ENCODE measurements around the gene TNNT3.

Gene TNNT3

DNA sequence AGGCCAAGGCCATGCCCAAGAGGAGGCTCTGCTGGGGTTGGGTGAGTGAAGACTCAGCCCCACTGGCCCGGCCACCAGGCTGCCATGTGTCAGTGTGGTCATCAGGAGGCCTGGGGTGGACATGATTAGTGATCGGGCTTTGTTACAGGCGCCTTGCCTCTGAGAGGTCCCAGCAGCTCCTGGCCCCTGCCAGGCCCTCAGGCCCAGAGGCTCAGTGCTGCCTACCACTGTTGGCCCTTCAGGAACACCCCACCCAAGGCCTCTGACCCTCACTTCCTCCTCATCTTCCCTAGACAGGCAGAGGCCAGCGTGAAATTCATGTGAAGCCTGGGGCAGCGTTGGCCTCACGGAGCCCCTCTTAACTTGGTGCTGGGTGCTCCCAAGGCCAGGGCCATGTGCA, 29.8 kb downstream of the TNNT3 start:
- Histone ChIP-seq H3K4me2 (ENCODE audit: low read length) (no peak overlapping the region), H3F3A (ENCODE audit: control insufficient read depth, insufficient read depth) (no peaks in the 10 kb centered on the region), H3K9me3 (ENCODE audit: control insufficient read depth, insufficient read depth, low read length) (no peaks in the 10 kb centered on the region), H3K36me3 (ENCODE audit: control insufficient read depth, low read length) (no peaks in the 10 kb centered on the region), H3K27me3 (ENCODE audit: control insufficient read depth, low read length) (no peaks in the 10 kb centered on the region), H3K4me1 (ENCODE audit: control insufficient read depth, low read length) (no peaks in the 10 kb centered on the region), H4K20me1 (ENCODE audit: control insufficient read depth, insufficient read depth, low read depth, low read length) (no peaks in the 10 kb centered on the region), H3K27ac (ENCODE audit: low read depth, low read length) (no peak overlapping the region), H3K79me2 (ENCODE audit: control insufficient read depth, low read length) (no peaks in the 10 kb centered on the region), H3K4me3 (ENCODE audit: low read length) (no peak overlapping the region), H3K9me2 (replicated peaks; ENCODE audit: control insufficient read depth, low read length) (no peaks in the 10 kb centered on the region)
- TF ChIP-seq EZH2phosphoT487 (IDR thresholded peaks at IDR 0.05; ENCODE audit: borderline replicate concordance, low read length): no peak
- TF ChIP-seq, protein P1, sequence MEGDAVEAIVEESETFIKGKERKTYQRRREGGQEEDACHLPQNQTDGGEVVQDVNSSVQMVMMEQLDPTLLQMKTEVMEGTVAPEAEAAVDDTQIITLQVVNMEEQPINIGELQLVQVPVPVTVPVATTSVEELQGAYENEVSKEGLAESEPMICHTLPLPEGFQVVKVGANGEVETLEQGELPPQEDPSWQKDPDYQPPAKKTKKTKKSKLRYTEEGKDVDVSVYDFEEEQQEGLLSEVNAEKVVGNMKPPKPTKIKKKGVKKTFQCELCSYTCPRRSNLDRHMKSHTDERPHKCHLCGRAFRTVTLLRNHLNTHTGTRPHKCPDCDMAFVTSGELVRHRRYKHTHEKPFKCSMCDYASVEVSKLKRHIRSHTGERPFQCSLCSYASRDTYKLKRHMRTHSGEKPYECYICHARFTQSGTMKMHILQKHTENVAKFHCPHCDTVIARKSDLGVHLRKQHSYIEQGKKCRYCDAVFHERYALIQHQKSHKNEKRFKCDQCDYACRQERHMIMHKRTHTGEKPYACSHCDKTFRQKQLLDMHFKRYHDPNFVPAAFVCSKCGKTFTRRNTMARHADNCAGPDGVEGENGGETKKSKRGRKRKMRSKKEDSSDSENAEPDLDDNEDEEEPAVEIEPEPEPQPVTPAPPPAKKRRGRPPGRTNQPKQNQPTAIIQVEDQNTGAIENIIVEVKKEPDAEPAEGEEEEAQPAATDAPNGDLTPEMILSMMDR (IDR thresholded peaks at IDR 0.05; ENCODE audit: low read depth, low read length, poor library complexity, severe bottlenecking): no peak

DNA sequence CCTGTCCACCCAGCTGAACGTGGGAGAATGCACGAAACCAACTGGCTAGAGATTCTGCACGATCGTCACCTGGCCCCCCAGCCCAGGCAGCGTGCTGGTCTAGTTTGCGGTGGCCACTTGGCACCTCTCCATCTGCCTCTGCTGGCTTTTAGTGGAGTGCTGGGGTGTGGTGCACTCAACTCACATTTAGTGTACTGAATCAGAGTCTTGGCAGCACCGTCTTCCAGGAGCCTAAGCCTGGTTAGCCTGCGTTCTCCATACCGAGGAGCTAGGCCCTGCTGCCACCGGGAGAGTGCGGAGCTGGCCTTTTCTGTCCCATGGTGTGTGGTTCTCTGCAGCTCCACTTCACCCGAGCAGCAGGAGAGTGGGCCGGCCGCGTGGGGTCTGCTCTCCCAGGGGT, 30.4 kb downstream of the TNNT3 start:
- no peak overlapping the region for H3K27ac ChIP-seq (ENCODE audit: low read depth, low read length)
- no peaks in the 10 kb centered on the region for H3K9me3 ChIP-seq (ENCODE audit: control insufficient read depth, insufficient read depth, low read length)
- no peaks in the 10 kb centered on the region for H3K9me2 ChIP-seq (replicated peaks; ENCODE audit: control insufficient read depth, low read length)
- no peak overlapping the region for H3K4me3 ChIP-seq (ENCODE audit: low read length)
- no peaks in the 10 kb centered on the region for H4K20me1 ChIP-seq (ENCODE audit: control insufficient read depth, insufficient read depth, low read depth, low read length)
- no peak for TF ChIP-seq EZH2phosphoT487 (IDR thresholded peaks at IDR 0.05; ENCODE audit: borderline replicate concordance, low read length)
- TF ChIP-seq, protein P1 (IDR thresholded peaks at IDR 0.05; ENCODE audit: low read depth, low read length, poor library complexity, severe bottlenecking): no peak
- H3F3A ChIP-seq (ENCODE audit: control insufficient read depth, insufficient read depth): no peaks in the 10 kb centered on the region
- H3K36me3 ChIP-seq (ENCODE audit: control insufficient read depth, low read length): no peaks in the 10 kb centered on the region
- H3K27me3 ChIP-seq (ENCODE audit: control insufficient read depth, low read length): no peaks in the 10 kb centered on the region
- H3K4me1 ChIP-seq (ENCODE audit: control insufficient read depth, low read length): no peaks in the 10 kb centered on the region
- H3K79me2 ChIP-seq (ENCODE audit: control insufficient read depth, low read length): no peaks in the 10 kb centered on the region
- no peak overlapping the region for H3K4me2 ChIP-seq (ENCODE audit: low read length)

DNA sequence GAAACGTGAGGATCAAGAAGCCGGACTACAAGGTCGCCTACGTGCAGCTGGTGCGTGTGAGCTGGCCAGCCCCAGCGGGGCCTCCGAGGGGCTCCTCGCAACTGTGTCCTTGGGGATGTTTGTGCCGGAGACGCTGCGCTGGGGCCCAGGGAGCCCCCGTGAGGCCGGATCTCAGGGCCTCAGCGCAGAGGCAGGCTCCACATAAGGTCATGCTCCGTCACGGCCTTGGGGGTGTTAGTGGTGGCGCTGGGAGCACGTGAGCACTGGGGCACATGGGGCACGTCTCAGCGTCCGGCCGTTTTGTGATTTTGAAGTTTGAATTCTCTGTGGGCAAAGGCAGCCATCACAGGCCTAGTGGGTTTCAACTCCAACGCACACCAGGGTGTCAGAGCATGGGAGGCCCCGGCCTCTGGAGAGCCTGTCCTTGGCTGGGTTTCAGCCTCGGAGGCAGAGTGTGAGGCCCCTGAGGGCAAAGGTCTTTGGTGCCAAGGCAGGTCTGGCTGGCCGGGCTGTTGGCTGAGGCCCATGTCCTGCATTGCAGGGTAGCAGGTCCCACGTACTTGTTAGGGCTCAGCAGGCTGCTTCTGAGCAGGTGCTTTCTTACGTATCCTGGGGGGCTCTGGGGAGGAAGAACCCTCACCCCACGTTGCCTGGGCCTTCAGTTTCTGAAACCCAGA, 33.4 kb downstream of the TNNT3 start:
- no peaks in the 10 kb centered on the region for H3K9me3 ChIP-seq (ENCODE audit: control insufficient read depth, insufficient read depth, low read length)
- no peaks in the 10 kb centered on the region for H4K20me1 ChIP-seq (ENCODE audit: control insufficient read depth, insufficient read depth, low read depth, low read length)
- no peaks in the 10 kb centered on the region for H3F3A ChIP-seq (ENCODE audit: control insufficient read depth, insufficient read depth)
- TF ChIP-seq EZH2phosphoT487 (IDR thresholded peaks at IDR 0.05; ENCODE audit: borderline replicate concordance, low read length): no peak
- TF ChIP-seq, protein P1 (IDR thresholded peaks at IDR 0.05; ENCODE audit: low read depth, low read length, poor library complexity, severe bottlenecking): no peak
- H3K4me1 ChIP-seq (ENCODE audit: control insufficient read depth, low read length): no peaks in the 10 kb centered on the region
- no peak overlapping the region for H3K4me3 ChIP-seq (ENCODE audit: low read length)
- no peaks in the 10 kb centered on the region for H3K9me2 ChIP-seq (replicated peaks; ENCODE audit: control insufficient read depth, low read length)
- no peaks in the 10 kb centered on the region for H3K79me2 ChIP-seq (ENCODE audit: control insufficient read depth, low read length)
- no peaks in the 10 kb centered on the region for H3K36me3 ChIP-seq (ENCODE audit: control insufficient read depth, low read length)
- no peak overlapping the region for H3K27ac ChIP-seq (ENCODE audit: low read depth, low read length)
- no peak overlapping the region for H3K4me2 ChIP-seq (ENCODE audit: low read length)
- H3K27me3 ChIP-seq (ENCODE audit: control insufficient read depth, low read length): no peaks in the 10 kb centered on the region
